Testis (tissue), 3 donors: ENCODE data around the gene CT45A1. TPM values are rescaled to one million over a fixed set of nuclear protein-coding genes. Genes with fewer than 3 reads are reported as not detected.
A peak's percentile ranks its signal among the peaks of the same experiment; 100 is the strongest.
"Not testable (repeated sequence)": the region's sequence is repeated elsewhere in the genome, so short reads cannot be mapped to it uniquely, and the experiment has no call there.

Source experiments
- DNase-seq: peaks from one replicate; pipeline ENCODE4 v3.0.0-alpha.2; 2019
- H3K27ac ChIP-seq, 2 donors: fragments of 200-600 bp; sonication (generic); one replicate each; pipeline ENCODE4 v1.5.1; 2019
- H3K27me3 ChIP-seq: fragments of 200-600 bp; sonication (generic); one replicate; pipeline ENCODE4 v1.5.1; 2019
- H3K36me3 ChIP-seq: fragments of 200-600 bp; sonication (generic); one replicate; pipeline ENCODE4 v1.5.1; 2017; ENCODE audit warnings: low read depth; ENCODE audit errors: missing control alignments
- H3K4me1 ChIP-seq: fragments of 200-600 bp; sonication (generic); one replicate; pipeline ENCODE4 v1.5.1; 2019
- H3K4me3 ChIP-seq, 2 donors: fragments of 200-600 bp; sonication (generic); one replicate each; pipeline ENCODE4 v1.5.1; 2017 to 2019
- H3K9me3 ChIP-seq: fragments of 200-600 bp; sonication (generic); one replicate; pipeline ENCODE4 v1.5.1; 2017
- CTCF ChIP-seq, 3 experiments: fragments of 450-650 bp in 2 of 3; fragments of 200-600 bp in 1 of 3; sonication (generic) in 1 of 3; IDR thresholded peaks; one replicate each; pipeline ENCODE4 v1.5.1; 2016 to 2019; ENCODE audit warnings: antibody characterized with exemption in 3 of 3, mild to moderate bottlenecking in 2 of 3, moderate library complexity in 1 of 3
- POLR2A ChIP-seq: fragments of 450-650 bp; IDR thresholded peaks from one replicate; pipeline ENCODE4 v1.6.1; 2017; ENCODE audit warnings: antibody characterized with exemption, mild to moderate bottlenecking, moderate library complexity
- WGBS, 2 donors: methylation state at CpG; one replicate each; pipeline ENCODE4 v1.1.5; 2018; 5-methylcytosine and 5-hydroxymethylcytosine counted together
- intact Hi-C: fragments of 100-400 bp; cut with DNase I; formaldehyde crosslinking; loops from one replicate; pipeline ENCODE4 v1.15.1; 2023; ENCODE audit warnings: low total_unique reads
- polyA plus RNA-seq: library from polyadenylated mRNA; stranded (reverse); fragments of 350-450 nt; fragmentation: Illumina TruSeq; extraction: RNeasy Lipid Tissue Mini Kit (QIAGEN cat#74804); gene quantifications from one replicate; pipeline ENCODE4 v1.2.3, GENCODE V29; 2014; ENCODE audit warnings: low read depth, low replicate concordance; ENCODE audit not compliant: insufficient read depth
- total RNA-seq, 2 donors: library from RNA; depleted of rRNA; stranded (reverse); fragments of >200 nt; gene quantifications; one replicate each; pipeline ENCODE4 v1.2.3, GENCODE V29; 2016

CT45A1 gene
- total and polyA plus RNA-seq, 3 donors from 2014 or later, result 6.6 to 11.9 (median 8.3) TPM

GRCh38 chrX:135707880-135708279, 5.6 kb upstream of the CT45A1 start:
- no peak overlapping the region for H3K4me3 ChIP-seq
- H3K27ac ChIP-seq, result no peak overlapping the region
- no peaks in the 10 kb centered on the region for H3K9me3 ChIP-seq
- H3K36me3 ChIP-seq, result no peaks in the 10 kb centered on the region
- 30 to 45% methylated on average over 2 to 7 of the region's 12 CpGs for WGBS, 2 donors
- no peaks in the 10 kb centered on the region for H3K27me3 ChIP-seq
- TF ChIP-seq POLR2A, result no peak
- TF ChIP-seq CTCF (IDR thresholded peaks at IDR 0.05), result peak in 1 of 3 experiments; percentile 15
- no peaks in the 10 kb centered on the region for H3K4me1 ChIP-seq
- intact Hi-C loops, result no loop called here
- peak; percentile 50 for DNase-seq

GRCh38 chrX:135713795-135714194, 356 bp downstream of the CT45A1 start:
- WGBS, 2 donors, result 91% methylated on average over 14 of the region's 20 CpGs; no CpG with 5 or more reads in 1 of the 2 donors
- H3K4me1 ChIP-seq, result no peaks in the 10 kb centered on the region
- no peak overlapping the region for H3K27ac ChIP-seq
- H3K9me3 ChIP-seq, result no peaks in the 10 kb centered on the region
- no peaks in the 10 kb centered on the region for H3K27me3 ChIP-seq
- H3K4me3 ChIP-seq, result peak overlapping the region in 1 of 2 donors; percentile 1
- peak; percentile 13 for DNase-seq
- intact Hi-C loops, result no loop called here
- H3K36me3 ChIP-seq, result no peaks in the 10 kb centered on the region
- TF ChIP-seq CTCF (IDR thresholded peaks at IDR 0.05) (no peak), POLR2A (no peak)

GRCh38 chrX:135734666-135735065, 21.2 kb downstream of the CT45A1 start:
- H3K4me1 ChIP-seq, H3K9me3 ChIP-seq, intact Hi-C loops, H3K27ac ChIP-seq, H3K36me3 ChIP-seq, H3K4me3 ChIP-seq, DNase-seq, H3K27me3 ChIP-seq: not testable (repeated sequence)
- 63 to 67% methylated on average over 5 of the region's 5 CpGs for WGBS, 2 donors

- no peak for DNase-seq
- TF ChIP-seq CTCF (IDR thresholded peaks at IDR 0.05) (no peak), POLR2A (no peak)
- H3K9me3 ChIP-seq, result no peaks in the 10 kb centered on the region
- H3K27me3 ChIP-seq, result no peaks in the 10 kb centered on the region
- no peak overlapping the region for H3K4me3 ChIP-seq
- intact Hi-C loops, result no loop called here
- H3K27ac ChIP-seq, result no peak overlapping the region
- H3K4me1 ChIP-seq, result no peaks in the 10 kb centered on the region
- WGBS, 2 donors, result 48 to 50% methylated on average over 2 to 4 of the region's 4 CpGs
- no peaks in the 10 kb centered on the region for H3K36me3 ChIP-seq
Measured at GRCh38 chrX:135737366-135738071, 24.1 kb downstream of the CT45A1 start.

GRCh38 chrX:135740681-135741149, 27.3 kb downstream of the CT45A1 start:
- H3K27ac ChIP-seq, result no peak overlapping the region
- 44 to 67% methylated on average over 2 to 11 of the region's 18 CpGs for WGBS, 2 donors
- DNase-seq, result peak; percentile 44
- no peaks in the 10 kb centered on the region for H3K9me3 ChIP-seq
- no peaks in the 10 kb centered on the region for H3K27me3 ChIP-seq
- H3K36me3 ChIP-seq, result no peaks in the 10 kb centered on the region
- no peak for TF ChIP-seq POLR2A
- TF ChIP-seq CTCF (IDR thresholded peaks at IDR 0.05), result peak in 2 of 3 experiments; percentile 10 to 16
- no peak overlapping the region for H3K4me3 ChIP-seq
- intact Hi-C loops, result no loop called here
- no peaks in the 10 kb centered on the region for H3K4me1 ChIP-seq
